GM19025 (cell line): ENCODE measurements around the gene DNASE2.
"Not testable (repeated sequence)": the region's sequence is repeated elsewhere in the genome, so short reads cannot be mapped to it uniquely, and the experiment has no call there.

Experiments used
- ATAC-seq: cut with Tn5 transposase; IDR thresholded peaks from one replicate; pipeline ENCODE4 v1.9.1; 2021; ENCODE audit warnings: mild to moderate bottlenecking, low read depth, moderate library complexity; ENCODE audit not compliant: unreplicated experiment

Gene DNASE2

GRCh38 chr19:12865746-12866415 is 15.4 kb downstream of the DNASE2 start:
- ATAC-seq = no peak

- no peak for ATAC-seq
Observed at GRCh38 chr19:12864721-12865715, 16.2 kb downstream of the DNASE2 start.

DNA sequence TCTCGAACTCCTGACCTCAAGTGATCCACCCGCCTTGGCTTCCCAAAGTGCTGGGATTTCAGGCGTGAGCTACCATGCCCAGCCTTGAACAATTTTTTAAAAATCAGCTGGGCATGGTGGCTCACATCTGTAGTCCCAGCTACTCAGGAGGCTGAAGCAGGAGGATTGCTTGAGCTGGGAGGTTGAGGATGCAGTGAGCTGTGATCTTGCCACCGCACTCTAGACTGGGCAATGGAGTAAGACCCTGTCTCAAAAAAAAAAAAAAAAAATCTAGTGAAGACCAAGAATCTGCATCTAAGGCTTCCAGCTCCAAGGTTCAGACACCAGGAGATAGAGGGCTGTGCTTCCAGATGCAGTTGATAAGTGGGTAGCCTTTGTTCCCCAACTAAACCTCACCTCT is 17.1 kb downstream of the DNASE2 start:
- no peak for ATAC-seq

- ATAC-seq = no peak
Observed at GRCh38 chr19:12859546-12859945, 21.7 kb downstream of the DNASE2 start.

DNA sequence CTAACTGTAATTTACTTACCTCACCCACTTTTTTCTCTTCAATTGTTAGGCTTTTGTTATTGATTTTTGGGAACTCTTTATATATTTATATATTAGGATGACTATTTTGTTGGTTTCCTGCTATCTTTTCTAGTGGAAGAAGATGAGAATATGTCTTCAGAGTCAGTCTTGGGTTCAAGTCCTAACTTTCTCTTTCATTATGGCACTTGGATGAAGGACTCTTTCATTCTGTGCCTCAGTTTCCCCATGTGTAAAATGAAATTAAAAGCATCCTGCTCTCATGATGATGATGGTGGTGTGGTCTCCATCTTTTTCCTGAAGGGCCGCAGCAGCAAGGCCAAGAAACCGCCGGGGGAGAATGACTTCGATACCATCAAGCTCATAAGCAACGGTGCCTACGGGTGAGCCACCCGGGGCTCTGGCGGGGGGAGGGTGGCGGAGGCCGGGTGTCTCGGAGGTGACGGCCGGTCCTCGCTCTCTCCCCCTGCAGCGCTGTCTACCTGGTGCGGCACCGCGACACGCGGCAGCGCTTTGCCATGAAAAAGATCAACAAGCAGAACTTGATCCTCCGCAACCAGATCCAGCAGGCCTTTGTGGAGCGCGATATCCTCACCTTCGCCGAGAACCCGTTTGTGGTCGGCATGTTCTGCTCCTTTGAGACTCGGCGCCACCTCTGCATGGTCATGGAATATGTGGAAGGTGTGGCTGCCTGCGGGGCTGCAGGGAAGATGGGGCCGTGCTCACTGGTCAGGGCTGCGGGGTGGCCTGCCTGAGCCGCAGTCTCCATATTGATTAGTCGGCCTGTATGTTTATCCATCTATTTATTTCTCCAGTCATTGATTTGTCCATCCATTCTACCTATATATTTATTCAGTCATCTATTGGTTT is 23.0 kb downstream of the DNASE2 start:
- ATAC-seq = no peak

GRCh38 chr19:12856653-12857052 is 24.6 kb downstream of the DNASE2 start:
- no peak for ATAC-seq

- no peak for ATAC-seq
Observed at GRCh38 chr19:12847159-12848139, 33.8 kb downstream of the DNASE2 start.

GRCh38 chr19:12846613-12847012 is 34.6 kb downstream of the DNASE2 start:
- ATAC-seq = not testable (repeated sequence)

- ATAC-seq = no peak
Observed at GRCh38 chr19:12843999-12844732, 37.1 kb downstream of the DNASE2 start.

DNA sequence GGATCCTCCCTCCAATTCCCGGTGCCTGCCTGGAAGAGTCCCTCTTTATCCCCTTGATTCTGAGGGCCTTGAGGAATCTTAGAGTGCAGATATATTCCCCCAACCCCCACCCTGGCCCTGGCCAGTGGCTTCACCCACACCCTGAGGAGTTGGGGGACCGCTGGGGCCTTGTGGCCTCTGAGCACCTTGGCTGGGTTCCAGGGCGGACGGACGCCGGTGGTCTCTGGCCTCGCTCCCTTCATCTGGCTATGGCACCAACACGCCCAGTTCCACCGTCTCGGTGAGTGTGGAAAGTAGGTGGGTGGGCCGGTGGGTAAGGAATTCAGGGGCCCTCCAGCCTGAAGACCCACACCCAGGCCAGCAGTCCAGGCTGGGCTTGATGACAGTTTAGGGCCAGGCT is 37.9 kb downstream of the DNASE2 start:
- no peak for ATAC-seq

- no peak for ATAC-seq
Observed at GRCh38 chr19:12842511-12842910, 38.7 kb downstream of the DNASE2 start.

DNA sequence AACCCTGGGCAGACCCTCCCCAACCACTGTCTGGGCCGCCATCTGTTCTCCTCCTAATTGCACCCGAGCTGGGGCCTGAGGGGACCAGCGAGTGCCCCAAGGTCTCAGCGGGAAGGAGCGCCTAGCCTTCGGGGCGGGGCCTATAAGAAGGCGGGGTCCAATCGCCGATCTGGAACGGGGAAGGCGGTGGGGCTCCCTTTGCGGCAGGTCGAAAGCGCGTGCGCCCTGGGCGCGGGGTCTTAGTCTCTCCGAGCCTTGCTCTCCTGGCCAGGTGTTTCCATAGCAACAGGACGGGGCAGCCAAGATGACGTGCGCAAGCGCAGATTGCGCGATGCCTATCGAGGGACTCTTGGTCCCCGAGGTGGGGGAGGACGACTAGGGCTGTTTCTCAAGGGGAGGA is 40.2 kb downstream of the DNASE2 start:
- no peak for ATAC-seq

DNA sequence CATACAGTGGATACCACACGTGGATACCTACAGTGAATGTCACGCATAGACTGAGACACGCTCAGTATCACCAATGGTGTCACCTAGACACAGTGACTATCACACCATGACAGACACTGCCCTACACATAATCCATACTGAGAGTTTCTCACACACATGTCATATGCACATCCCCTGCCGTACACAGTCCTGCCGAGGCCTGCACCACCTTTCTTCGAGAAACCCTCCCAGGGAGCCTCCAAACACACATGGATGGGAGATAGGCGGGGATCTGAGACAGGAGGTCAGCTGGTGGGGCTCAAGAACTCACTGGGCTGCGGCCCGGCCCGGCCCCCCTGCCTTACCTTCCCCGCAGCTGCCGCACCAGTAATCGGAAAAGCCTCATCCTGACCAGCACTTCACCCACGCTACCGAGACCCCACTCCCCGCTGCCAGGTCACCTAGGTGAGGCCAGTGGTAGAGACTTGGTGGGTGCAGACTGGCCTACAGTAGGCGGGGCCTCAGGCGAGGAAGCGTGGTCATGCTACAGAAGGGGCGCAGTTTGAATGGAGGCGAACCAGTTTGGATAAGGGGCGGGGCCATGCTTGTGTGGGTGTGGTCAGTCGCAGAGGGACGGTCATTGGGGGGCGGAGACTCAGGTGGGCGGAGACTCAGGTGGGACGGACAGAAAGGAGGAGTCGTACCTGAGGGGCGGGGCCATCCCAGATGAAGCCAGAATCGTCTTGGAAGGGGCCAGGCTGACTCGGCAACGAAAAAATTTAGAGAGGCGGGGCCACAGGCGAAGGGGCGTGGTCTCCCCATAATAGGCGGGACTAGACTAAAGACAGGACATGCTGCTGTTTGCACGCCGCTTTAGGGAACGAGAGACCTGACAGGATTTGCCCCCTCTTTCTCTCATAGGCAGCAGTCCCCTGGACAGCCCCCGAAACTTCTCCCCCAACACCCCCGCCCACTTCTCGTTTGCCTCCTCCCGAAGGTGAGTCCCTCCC is 40.9 kb downstream of the DNASE2 start:
- no peak for ATAC-seq

DNA sequence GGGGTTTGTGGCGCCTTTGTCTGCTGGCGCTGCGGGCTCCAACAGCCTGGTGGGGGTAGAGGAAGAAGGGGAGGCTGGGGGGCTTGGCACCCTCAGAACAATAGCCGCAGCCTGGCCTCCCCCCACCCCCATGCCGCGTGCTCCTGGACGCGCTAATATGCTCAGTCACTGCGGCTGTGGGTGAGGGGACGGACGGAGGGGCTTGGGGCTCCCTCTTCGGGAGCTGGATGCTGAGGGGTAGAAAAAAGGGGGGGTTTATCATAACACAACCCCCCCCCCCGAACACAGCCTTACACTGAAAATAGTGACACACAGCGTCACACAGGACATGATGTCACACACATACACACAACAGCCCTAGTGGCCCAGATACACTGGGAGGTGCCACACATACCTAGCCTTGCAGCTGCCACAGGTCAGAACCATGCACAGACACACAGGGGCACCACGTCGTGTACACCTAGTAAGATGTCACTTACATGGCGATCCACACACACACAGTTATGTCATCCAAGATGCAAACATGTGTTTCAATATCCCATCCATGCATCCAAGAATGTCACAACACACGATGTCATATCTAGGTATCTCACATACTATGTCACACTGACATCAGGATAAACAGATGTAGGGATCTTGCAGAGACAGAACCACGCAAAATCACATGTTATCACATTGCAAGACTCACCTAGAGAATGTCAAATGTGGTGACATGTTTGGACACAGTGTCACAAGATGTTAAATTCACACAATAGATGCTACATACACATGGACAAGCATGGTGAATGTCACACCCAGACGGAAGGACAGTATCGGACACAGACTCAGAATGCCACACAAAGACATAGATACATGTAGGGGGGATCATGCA is 42.1 kb downstream of the DNASE2 start:
- no peak for ATAC-seq

GRCh38 chr19:12838182-12838885 is 42.9 kb downstream of the DNASE2 start, which contains the start of gene MAST1:
Gene MAST1 (plus strand): TSS chr19:12838515. CDS start chr19:12838573, 58 bp downstream.
- no peak for ATAC-seq

- ATAC-seq = no peak
Observed at GRCh38 chr19:12837225-12837624, 44.0 kb downstream of the DNASE2 start.
